T-helper 1 cell treated with Interleukin-12 subunit alpha and Interleukin-12 subunit beta and Interleukin-4 antibody, amounts not matched to agents 30 μg/mL and 1 μg/mL, for 36 hours (primary cell): ENCODE results near the gene SLC30A7.
A peak's percentile ranks its signal among the peaks of the same experiment; 100 is the strongest.

ENCODE experiments used
- H3K27ac Mint-ChIP-seq: one replicate; pipeline ENCODE4 v1.8.0; 2021; ENCODE audit warnings: mild to moderate bottlenecking, mixed read lengths
- H3K27me3 Mint-ChIP-seq: one replicate; pipeline ENCODE4 v1.8.0; 2021; ENCODE audit warnings: low read depth, mixed read lengths
- H3K36me3 Mint-ChIP-seq: one replicate; pipeline ENCODE4 v1.8.0; 2021; ENCODE audit warnings: low read depth, mixed read lengths
- H3K4me1 Mint-ChIP-seq: one replicate; pipeline ENCODE4 v1.8.0; 2021; ENCODE audit warnings: low read depth, mixed read lengths
- H3K4me3 Mint-ChIP-seq: one replicate; pipeline ENCODE4 v1.8.0; 2021; ENCODE audit warnings: mild to moderate bottlenecking, moderate library complexity, mixed read lengths
- H3K9me3 Mint-ChIP-seq: one replicate; pipeline ENCODE4 v1.8.0; 2021; ENCODE audit warnings: mixed read lengths

The SLC30A7 gene

GRCh38 chr1:101000131-101000873, 104.4 kb downstream of the SLC30A7 start:
- H3K9me3 Mint-ChIP-seq, result peaks cover 2% of the 10 kb centered on the region
- H3K4me1 Mint-ChIP-seq, result peaks cover 11% of the 10 kb centered on the region
- no peaks in the 10 kb centered on the region for H3K27me3 Mint-ChIP-seq
- peaks cover 40% of the 10 kb centered on the region for H3K36me3 Mint-ChIP-seq
- H3K4me3 Mint-ChIP-seq, result no peak overlapping the region
- H3K27ac Mint-ChIP-seq, result no peak overlapping the region

DNA sequence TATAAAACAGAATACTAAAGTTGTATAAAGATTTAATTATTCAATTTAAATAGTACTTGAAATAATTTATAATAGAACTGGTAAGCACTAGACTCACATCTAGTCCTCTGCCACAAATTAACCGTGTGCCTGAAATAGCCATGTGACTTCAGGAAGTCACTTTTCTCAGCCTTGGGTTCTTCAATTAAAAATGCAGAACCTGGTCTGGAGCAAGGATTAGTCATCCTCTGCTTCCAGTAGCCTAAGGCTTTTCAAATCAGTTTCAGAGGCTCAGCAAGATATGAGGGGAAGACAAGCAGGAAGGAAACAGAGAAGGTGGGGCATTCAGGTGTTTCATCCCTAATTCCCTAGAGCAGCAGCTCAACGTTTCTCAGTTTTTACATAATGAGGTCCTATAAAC, 106.7 kb downstream of the SLC30A7 start:
- H3K4me1 Mint-ChIP-seq, result peaks cover 20% of the 10 kb centered on the region
- no peak overlapping the region for H3K4me3 Mint-ChIP-seq
- no peak overlapping the region for H3K27ac Mint-ChIP-seq
- peaks cover 8% of the 10 kb centered on the region for H3K9me3 Mint-ChIP-seq
- no peaks in the 10 kb centered on the region for H3K27me3 Mint-ChIP-seq
- peaks cover 35% of the 10 kb centered on the region for H3K36me3 Mint-ChIP-seq

DNA sequence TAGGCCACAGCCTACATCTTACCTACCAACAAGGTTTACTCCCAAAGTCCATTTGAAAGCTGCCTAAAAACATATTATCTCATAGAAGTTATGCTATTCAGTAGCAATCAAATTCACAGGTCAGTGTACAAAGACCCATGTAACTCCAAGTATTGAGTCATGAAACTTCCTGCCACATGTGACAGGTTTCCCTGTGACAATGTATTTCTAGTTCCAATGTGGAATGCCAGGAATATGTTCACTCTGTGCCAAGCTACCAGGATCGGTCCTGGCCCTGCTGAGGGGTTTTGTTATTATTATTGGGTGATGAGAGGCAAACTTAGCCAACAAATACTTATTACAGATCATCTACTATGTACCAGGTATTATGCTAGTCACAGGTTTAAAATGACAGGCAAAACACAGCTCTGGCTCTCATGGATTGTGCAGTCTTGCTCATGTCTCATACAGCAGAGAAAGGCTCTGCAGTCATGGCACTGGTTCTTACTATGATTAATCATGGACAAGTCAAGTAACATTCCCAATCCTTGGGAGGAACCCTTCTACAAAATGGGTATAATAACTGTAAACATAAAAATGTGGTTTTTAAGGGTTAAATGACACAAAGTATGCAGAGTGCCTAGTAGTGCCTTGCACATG, 107.2 kb downstream of the SLC30A7 start:
- Mint-ChIP-seq H3K36me3 (peaks cover 34% of the 10 kb centered on the region), H3K9me3 (peaks cover 10% of the 10 kb centered on the region), H3K4me1 (peaks cover 22% of the 10 kb centered on the region), H3K4me3 (no peak overlapping the region), H3K27ac (no peak overlapping the region), H3K27me3 (no peaks in the 10 kb centered on the region)

- Mint-ChIP-seq H3K27me3 (no peaks in the 10 kb centered on the region), H3K9me3 (peaks cover 18% of the 10 kb centered on the region), H3K4me1 (peaks cover 22% of the 10 kb centered on the region), H3K27ac (no peak overlapping the region), H3K36me3 (peaks cover 37% of the 10 kb centered on the region), H3K4me3 (no peak overlapping the region)
These were observed 108.2 kb downstream of the SLC30A7 start for GRCh38 chr1:101004061-101004460.

DNA sequence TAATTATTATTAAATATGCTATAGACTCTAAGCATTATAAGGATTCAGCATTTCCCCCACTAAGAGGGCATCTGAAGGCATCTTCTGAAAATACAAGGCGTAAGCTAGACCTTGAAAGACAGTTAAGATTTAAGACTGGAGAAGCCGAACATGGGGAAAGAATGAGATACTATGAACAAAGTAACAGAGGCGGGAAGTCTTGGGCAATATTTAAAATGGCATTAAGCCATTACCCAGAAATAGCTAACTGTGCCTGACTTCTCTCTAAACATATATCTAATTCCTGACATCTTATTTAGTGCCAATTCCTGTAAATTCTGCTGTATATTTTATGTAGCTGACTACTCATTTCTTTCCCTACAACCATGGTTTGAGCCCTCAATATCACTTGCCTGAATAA, 108.8 kb downstream of the SLC30A7 start:
- H3K9me3 Mint-ChIP-seq, result peaks cover 18% of the 10 kb centered on the region
- H3K36me3 Mint-ChIP-seq, result peaks cover 40% of the 10 kb centered on the region
- no peak overlapping the region for H3K4me3 Mint-ChIP-seq
- H3K27ac Mint-ChIP-seq, result no peak overlapping the region
- H3K4me1 Mint-ChIP-seq, result peaks cover 22% of the 10 kb centered on the region
- H3K27me3 Mint-ChIP-seq, result no peaks in the 10 kb centered on the region

GRCh38 chr1:101005183-101005582, 109.3 kb downstream of the SLC30A7 start:
- Mint-ChIP-seq H3K27me3 (no peaks in the 10 kb centered on the region), H3K4me3 (peak overlapping the region; percentile 43), H3K27ac (no peak overlapping the region), H3K36me3 (peaks cover 44% of the 10 kb centered on the region), H3K4me1 (peaks cover 22% of the 10 kb centered on the region), H3K9me3 (peaks cover 18% of the 10 kb centered on the region)

- Mint-ChIP-seq H3K4me1 (peaks cover 22% of the 10 kb centered on the region), H3K36me3 (peaks cover 43% of the 10 kb centered on the region), H3K27ac (no peak overlapping the region), H3K27me3 (no peaks in the 10 kb centered on the region), H3K4me3 (no peak overlapping the region), H3K9me3 (peaks cover 18% of the 10 kb centered on the region)
These were observed 110.0 kb downstream of the SLC30A7 start for GRCh38 chr1:101005871-101006270.

DNA sequence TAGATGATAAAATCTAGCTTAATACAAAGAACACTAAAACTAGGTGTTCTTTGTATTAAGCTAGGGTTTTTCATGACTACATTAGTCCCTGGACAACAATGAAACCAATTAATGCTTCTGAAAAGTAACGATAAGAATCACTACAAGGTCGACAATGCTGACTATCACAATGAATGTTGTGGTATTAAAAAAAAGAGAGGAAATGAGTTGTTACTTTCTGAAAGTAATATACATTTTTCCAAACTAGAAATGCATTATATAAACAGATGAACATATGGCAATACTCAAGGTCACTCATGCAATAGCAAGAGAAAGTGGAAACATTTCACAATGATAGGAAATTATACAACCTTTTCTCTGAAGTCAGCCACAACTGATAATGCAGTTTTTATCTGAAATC, 110.7 kb downstream of the SLC30A7 start:
- Mint-ChIP-seq H3K27ac (no peak overlapping the region), H3K4me1 (peaks cover 20% of the 10 kb centered on the region), H3K9me3 (peaks cover 18% of the 10 kb centered on the region), H3K36me3 (peaks cover 40% of the 10 kb centered on the region), H3K27me3 (no peaks in the 10 kb centered on the region), H3K4me3 (no peak overlapping the region)

DNA sequence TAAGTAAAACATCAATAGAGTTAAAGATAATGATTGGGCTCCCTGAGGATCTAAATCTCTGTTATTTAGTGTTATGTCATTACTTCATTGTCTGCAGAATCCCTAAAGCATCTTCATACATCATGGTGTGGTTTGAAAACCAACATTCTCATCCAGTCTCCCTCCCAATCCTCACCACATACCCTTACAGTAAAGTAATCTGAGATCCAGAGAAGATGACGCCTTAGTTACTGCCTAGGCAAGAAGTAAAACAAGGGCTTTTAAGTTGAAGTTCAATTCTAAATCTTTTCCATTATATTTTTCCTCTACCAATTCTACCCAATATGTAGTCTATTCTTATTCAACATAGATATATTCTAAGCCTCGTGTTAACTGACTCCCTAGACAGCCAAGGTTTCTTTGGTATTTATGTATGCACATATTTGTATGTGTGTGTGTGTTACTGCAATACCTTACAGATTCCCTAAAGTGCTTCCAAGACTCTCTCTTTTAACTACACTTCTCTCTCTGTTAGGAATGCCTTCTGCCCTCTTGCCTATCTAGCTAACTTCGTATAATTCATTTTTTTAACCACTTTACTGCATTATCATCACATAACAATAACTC, 112.4 kb downstream of the SLC30A7 start:
- Mint-ChIP-seq H3K27me3 (no peaks in the 10 kb centered on the region), H3K4me1 (peaks cover 15% of the 10 kb centered on the region), H3K9me3 (peaks cover 18% of the 10 kb centered on the region), H3K4me3 (no peak overlapping the region), H3K36me3 (peaks cover 45% of the 10 kb centered on the region), H3K27ac (no peak overlapping the region)

DNA sequence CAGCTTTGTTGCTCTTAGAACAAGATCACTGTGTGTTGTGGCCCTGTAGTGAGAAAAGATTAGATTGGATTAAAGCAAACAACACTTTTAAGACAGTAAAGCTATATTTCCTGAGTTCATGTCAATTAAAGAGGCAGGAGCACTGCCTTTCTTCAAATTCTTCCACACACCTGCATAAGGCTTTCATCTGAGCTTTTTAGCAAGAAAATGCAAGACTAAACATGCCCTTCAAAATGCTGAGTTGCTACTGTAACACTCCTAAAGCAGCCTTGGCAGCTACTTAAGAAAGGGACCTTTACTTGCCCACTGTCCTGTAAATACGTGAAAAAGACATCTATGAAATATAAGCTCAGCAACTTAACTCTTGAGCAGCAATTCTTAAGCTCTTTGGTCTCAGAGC, 117.9 kb downstream of the SLC30A7 start:
- Mint-ChIP-seq H3K4me3 (no peak overlapping the region), H3K4me1 (peaks cover 3% of the 10 kb centered on the region), H3K27me3 (no peaks in the 10 kb centered on the region), H3K27ac (no peak overlapping the region), H3K9me3 (peaks cover 9% of the 10 kb centered on the region), H3K36me3 (peaks cover 50% of the 10 kb centered on the region)

GRCh38 chr1:101017448-101017847, 121.6 kb downstream of the SLC30A7 start:
- Mint-ChIP-seq H3K4me1 (peaks cover 8% of the 10 kb centered on the region), H3K27me3 (no peaks in the 10 kb centered on the region), H3K9me3 (peaks cover 7% of the 10 kb centered on the region), H3K36me3 (peaks cover 49% of the 10 kb centered on the region), H3K4me3 (no peak overlapping the region), H3K27ac (no peak overlapping the region)

GRCh38 chr1:101022294-101022693, 126.4 kb downstream of the SLC30A7 start:
- Mint-ChIP-seq H3K9me3 (peaks cover 2% of the 10 kb centered on the region), H3K4me1 (peaks cover 27% of the 10 kb centered on the region), H3K27me3 (no peaks in the 10 kb centered on the region), H3K4me3 (no peak overlapping the region), H3K36me3 (peaks cover 33% of the 10 kb centered on the region), H3K27ac (no peak overlapping the region)

DNA sequence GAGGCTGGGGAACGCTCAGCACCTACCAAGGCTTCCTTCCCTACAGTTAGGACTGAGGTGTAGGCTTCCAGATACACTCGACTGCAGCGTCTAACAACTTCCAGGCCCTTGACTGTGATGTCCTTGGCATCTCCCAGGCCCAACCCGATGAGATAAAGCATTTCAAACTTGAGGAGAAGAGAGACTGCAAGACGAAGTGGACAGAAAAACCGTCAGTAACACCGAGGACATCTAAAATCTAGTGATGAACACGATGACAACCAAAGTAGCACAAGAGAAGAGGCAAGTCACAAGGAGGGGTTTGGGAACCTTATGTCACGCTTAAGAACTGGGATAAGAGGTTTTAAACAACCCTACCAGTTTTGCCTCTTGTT, 129.4 kb downstream of the SLC30A7 start:
- Mint-ChIP-seq H3K36me3 (peaks cover 27% of the 10 kb centered on the region), H3K27ac (peak overlapping the region; percentile 98), H3K27me3 (no peaks in the 10 kb centered on the region), H3K4me1 (peaks cover 39% of the 10 kb centered on the region), H3K4me3 (peak overlapping the region; percentile 99), H3K9me3 (no peaks in the 10 kb centered on the region)

- H3K9me3 Mint-ChIP-seq, result no peaks in the 10 kb centered on the region
- peak within 1 kb of the TSS; percentile 98 for H3K27ac Mint-ChIP-seq
- H3K4me3 Mint-ChIP-seq, result peak within 1 kb of the TSS; percentile 99
- H3K36me3 Mint-ChIP-seq, result peaks cover 24% of the 10 kb centered on the region
- no peaks in the 10 kb centered on the region for H3K27me3 Mint-ChIP-seq
- H3K4me1 Mint-ChIP-seq, result peaks cover 35% of the 10 kb centered on the region
These were observed 130.0 kb downstream of the SLC30A7 start, which contains the start of gene DPH5 for GRCh38 chr1:101025657-101026429. DPH5 (minus strand) TSS chr1:101025784; CDS start chr1:101025443, 341 bp downstream.
